ENCODE results near the gene RASL11A.
"Not testable (repeated sequence)": the region's sequence is repeated elsewhere in the genome, so short reads cannot be mapped to it uniquely, and the experiment has no call there.

The RASL11A gene

DNA sequence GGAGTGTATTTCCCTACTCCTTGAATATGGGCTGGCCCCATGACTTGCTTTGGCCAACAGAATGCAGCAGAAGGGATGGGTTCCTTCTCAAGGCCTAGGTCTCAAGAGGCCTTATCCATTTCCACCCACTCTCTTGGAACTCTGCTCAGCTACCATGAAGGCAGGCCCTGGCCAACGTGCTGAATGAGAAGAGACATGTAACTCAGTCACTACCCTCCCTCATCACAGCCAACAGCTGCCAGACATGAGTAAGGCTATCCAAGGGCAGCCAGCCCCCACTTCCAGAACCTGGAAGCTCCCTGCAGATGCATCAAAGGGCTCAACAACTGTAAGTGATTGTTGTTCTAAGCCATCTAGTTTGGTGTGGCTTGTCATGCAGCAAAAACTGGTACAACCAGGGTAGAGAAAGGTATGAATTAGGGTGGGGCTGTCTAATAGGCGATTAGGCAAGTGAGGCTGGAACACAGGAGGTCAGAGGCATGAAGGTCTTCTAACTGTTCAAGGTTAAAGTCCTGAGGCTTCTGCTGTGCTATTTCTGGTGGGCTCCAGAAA is 1.4 kb upstream of the RASL11A start:
- DNase-seq = no peak

DNA sequence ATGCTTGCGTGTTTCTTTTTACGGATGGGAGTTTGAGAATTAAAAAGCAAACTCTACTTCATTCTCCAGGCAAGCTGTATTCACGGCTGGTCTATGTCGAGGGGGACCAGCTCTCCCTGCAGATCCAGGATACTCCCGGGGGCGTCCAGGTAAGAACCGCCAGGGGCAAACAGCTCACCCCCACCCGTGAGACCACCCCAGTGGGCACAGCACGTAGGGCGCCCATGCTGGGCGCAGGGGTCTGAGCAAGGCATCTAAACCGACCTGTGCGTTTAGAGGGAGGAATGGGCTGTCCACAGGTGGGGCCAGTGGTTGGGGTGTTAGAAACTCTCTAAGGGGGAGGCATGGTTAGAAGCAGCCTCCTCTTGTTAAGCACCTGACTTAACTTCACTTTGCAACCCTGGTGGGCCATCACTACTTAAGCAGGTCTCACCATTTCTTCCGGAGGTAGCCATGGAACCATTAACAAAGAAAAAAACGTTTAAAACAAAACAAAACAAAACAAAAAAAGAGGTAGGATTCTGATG is 1.0 kb downstream of the RASL11A start:
- no peak for DNase-seq

DNA sequence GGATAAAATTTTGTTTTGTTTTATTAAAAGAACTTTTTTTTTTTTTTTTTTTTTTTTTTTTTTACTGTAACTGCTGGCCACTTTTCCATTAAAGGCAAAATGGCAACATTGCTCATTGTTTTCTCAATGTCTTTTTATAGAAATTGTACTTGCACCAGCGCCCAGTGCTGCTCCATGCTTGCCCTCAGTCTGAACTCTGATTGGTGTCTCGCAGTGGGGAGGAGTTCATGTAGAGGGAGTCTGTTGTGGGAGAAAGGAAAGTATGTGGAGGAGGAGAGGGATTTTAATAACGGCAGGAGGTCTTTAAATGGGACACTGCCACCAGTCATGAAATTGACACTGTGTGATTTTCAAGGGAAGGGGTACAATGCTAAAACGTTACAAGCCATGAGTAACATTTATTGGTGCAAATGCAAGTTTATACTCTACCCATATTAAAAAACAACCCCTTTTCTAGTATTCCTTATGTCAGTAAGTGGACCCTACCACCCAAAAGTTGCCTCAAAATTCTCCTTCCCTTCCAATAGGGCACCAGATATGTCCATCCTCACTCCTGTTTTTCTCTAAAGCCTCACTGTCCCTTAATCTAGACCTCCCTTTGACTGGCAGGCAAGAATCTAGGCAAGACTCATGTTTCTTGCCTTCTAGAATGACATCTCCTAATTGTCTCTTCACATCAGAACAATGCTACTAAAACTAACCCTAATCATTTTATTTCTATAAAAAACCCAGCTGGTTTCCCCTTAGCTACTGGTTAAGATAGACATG is 3.2 kb downstream of the RASL11A start:
- no peak for DNase-seq

DNA sequence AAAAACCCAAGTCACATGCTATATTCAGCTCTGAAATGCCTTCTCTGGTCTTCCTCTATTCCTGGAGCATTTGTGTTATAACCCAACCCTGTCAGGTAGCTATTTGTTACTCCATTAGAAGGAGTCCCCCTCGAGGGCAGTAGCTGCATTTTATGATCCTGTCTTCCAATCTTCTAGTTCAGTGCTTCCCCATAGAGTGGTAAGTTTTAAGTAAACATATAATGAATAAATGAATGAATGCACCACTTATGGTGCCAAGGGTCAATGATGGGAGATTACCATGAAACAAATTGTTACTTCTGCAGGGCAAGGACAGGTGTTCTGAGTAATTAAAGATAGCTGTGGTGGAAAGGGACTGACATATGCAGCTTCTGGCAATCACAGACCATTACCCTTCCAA is 4.0 kb downstream of the RASL11A start:
- DNase-seq = no peak

DNA sequence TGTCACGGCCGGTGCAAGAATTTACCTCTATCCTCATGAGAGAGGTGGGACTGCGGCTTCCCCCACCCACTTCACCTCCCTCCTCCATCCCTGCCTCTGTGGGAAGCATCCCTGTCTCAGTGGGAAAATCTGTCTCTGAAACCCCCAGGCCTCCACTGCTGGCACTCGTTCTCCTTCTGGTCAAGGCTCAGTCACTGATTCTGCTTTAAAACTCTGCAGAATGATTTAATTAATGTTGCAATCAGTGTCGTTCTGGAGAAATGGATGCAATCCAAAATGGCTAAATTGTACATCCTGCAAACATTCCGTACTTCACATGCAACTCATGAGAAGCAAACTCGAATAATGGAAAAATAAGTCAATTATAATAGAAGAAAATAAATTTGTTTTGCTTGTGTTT is 5.6 kb downstream of the RASL11A start:
- DNase-seq = no peak

DNA sequence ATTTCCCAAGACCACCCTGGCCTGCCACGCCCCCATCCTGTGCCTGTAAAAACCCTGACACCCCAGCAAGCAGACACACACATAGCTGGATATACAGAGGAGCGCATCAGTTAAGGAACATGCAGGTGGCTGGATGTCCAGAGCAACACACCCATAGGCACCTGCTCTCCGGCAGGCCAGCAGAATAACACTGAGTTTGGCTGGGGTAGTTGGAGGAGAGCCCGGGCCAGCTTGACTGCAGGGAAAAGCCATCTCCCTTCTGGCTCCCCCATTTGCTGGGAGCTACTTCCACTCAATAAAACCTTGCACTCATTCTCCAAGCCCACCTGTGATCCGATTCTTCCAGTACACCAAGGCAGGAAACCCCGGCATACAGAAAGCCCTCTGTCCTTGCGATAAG is 8.9 kb downstream of the RASL11A start:
- DNase-seq = no peak

DNA sequence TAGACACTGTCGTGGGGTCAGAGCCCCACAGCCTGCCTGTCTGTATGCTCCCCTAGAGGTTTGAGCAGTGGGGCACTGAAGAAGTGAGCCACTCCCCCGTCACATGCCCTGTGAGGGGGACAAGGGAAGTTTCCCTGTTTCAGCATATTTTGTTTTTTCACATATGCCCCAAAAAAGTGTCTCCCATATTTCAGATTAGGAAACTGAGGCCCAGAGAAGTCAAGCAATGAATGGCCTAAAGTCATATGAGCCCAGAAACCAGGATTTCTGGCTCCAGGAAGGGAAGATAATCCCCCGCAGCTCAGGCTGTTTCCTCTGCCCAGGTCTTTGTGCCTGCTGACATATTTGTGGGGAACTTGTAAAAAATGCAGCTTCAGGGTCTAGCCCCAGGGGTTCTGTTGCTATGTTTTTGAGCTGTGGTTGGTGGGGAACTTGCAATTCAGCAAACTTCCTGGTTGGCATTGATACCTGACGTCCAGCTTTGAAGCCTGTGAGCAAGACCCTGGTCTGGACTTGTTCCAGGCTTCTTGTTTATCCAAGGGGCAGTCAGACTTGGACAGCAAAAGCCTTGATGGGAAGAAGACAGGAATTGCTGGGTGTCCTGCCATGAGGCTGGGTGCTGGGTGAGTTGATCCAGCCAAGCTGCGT is 9.5 kb downstream of the RASL11A start:
- no peak for DNase-seq

DNA sequence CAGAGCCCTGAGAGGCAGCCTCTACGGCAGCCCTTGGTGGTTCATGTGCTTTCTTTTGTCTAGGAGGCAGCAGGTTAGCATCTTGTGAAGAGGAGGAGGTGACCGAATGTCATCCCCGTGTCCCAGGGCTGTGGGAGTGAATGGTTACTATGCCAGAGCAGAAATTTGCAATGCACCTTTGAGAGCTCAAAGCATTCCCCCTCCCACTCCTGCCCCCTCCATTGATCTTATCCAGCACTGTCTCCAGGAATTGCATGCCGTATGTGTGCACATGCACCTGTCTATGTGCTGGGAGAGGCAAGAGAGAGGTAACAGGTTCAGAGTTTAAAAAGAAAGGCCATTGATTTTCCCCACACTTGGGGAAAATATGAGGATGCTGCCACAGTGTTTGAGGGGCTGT is 10.2 kb downstream of the RASL11A start:
- DNase-seq = no peak

DNA sequence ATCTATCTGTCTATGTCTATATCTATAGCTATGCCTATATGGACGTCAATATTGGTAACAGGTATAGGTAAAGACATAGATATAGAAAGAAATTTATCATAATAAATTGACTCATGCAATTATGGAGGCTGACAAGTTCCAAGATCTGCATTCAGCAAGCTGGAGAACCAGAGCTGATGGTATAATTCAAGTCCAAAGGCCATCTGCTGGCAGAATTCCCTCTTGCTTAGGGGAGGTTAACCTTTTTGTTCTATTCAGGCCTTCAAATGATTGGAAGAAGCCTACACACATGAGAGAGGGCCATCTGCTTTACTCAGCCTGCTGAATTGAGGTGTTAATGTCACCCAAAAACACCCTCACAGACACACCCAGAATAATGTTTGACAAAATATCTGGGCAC is 10.8 kb downstream of the RASL11A start:
- no peak for DNase-seq

DNA sequence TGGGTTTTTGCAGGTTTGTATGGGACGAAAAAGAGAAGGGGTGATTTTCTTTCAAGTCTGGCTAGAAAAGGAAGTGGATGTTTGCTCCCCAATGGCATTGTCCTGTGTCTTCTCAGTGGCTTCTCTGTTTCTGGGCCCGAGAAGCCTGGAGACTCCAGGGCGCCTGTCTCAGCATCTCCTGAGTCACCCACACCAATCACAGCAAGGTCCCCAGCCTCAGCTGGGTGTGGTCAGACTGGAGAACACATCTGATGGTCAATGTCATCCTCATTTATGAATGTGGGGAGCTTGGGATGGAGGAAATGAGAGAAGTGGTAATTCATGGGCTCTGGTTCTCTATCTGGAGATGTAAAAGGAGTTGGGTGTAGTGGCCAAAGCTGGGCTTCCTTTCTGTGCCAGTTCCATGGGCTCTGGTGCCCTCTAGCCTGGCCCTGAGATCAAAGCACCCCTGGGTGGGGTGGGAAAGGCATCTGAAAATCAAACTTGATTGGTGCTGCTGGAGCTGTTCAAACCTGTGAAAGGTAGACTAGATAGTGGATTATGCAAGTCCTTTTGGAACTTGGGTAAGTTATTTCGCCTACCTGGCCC is 13.4 kb downstream of the RASL11A start:
- no peak for DNase-seq

DNA sequence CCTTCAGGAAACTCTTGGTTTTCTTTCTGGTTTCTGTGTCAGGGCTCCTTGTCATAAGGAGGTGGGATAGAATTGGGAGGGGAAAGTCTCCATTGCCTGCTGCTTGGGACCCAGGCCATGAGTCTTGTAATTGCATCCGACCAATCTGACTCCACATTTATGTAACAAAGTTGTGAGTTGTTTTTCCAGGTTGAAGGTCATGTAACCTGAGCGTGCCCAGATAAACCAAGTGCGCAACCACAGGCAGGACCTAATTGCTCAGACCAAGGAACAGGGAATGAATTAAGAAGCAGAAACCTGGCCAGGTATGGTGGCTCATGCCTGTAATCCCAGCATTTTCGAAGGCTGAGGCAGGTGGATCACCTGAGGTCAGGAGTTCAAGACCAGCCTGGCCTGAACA is 17.8 kb downstream of the RASL11A start:
- no peak for DNase-seq

DNA sequence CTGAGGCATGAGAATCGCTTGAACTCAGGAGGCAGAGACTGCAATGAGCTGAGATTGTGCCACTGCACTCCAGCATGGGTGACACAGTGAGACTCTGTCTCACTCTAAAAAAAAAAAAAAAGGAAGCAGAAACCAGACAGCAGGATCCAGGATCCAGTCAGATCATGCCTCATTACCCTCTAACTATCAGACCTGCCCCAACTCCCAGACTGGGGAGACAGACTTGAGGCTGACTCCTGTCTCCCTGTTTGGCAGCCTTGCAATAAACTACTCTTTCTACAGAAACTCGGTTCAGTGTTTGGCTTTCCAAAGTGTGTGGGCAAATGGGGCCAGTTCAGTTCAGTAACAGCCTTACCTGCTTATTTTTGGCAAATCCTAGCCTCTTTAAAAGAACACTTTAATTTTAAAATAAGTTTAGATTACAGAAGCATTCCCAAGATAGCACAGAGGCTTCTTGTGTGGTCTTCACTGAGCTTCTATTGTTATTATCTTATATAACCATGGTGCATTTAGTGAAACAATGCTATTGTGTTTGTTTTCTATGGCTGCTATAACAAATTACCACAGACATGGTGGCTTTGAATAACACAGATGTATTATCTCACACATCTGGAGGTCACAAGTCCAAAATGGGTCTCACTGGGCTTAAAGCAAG is 18.5 kb downstream of the RASL11A start:
- DNase-seq = no peak

DNA sequence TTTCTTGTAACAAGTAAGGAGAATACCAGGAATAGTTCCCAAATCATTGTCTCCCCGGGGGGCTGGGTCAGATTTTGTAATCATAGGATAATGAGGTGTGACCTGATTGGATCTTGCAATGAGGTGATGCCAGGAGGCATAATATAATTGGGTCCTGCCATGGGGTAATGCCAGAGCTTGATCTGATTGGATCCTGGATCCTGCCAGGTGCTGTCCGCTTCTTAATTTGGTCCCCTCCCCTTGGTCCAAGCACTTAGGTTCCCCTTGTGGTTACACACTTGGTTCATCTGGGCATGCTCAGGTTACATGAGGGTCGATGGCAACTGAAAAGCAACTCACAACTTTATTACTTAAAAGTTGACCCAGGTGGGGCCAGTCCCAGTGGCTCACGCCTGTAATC is 20.1 kb downstream of the RASL11A start:
- no peak for DNase-seq

DNA sequence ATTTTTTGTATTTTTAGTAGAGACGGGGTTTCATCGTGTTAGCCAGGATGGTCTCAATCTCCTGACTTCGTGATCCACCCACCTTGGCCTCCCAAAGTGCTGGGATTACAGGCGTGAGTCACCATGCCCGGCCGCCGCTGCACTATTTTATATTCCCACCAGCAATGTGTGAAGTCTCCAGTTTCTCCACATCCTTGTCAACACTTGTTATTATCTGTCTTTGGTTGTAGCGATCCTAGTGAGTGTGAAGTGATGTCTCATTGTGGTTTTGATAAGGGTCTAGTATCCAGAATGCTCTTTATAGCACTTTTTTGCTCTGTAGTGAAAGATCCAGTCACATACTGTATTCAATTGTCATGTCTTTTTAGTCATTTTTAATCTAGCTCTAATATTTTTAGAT is 21.3 kb downstream of the RASL11A start:
- DNase-seq = not testable (repeated sequence)

DNA sequence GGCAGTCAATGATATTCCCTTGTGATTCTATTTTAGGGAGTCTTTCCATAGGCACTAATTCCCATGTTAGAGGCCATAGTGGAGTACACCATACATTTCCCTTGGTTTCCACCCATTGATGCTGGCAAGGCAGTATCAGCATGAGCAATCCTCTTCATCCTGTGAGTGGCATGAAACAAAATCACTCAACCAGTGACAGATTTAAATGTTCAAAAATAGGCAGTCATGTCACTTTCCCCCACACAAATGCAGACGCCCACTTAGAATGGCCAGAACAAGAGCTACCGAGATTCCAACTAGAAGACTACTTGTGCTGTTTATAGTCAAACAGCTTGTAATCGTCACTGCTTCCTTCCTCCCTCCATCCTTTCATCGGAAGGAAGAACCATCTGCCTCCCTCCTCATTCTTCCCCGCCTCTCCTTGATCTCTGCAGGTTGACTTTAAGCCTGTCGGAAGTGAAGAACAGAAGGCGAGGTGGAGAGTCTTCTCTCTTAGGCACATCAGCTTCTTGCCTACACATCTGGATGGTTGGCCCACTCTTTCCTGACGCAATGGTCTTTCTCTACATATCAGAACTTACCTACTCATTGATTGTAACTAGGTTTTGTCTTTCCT is 22.6 kb downstream of the RASL11A start:
- no peak for DNase-seq

DNA sequence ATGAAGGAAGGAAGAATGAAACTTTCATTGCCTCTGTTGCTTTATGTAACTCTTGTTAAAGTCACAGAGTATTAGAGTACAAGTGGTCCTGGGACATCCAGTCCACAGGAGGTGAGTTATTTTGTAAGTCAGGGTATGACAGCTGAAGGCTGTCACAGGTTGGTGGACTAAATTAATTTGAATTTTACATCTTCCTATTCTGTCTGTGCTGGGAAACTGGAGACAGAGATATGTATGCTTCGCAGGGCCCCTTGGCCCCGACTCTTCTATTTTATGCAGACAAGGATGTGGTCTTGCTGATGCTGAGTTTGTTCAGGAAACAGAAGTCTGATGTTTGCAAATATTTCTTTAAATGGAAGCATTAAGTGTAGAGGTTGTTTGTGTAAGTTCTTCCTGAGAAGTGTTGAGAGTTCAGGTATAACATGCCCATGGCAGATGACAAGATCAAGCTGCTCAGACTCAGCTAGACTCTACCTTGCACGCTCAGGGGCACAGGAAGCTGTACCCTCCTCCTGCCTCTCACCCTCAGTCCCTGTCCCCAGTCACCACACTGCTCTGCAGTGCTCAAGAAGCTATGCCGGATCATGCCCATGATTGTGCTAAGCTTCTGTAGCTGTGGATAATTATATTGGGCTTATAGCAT is 23.4 kb downstream of the RASL11A start:
- DNase-seq = no peak

DNA sequence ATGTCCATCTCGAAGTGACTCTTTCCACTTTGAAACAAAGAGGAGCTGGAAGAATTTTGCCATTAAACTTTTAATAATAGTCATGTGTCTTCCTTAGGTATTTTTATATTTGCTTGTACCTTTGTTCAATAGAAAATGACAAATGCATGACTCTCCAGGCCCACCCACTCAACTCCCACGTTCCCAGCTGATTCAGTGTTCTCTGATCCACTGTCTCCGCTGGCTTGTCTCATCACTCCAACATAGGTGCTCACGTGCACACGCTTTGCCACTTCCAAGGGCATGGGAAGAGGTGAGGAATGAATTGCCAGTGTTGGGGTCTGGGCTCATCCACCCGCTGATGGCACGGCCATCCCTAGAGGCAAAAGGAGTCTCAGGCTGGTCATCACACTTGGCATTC is 24.5 kb downstream of the RASL11A start:
- DNase-seq = no peak

DNA sequence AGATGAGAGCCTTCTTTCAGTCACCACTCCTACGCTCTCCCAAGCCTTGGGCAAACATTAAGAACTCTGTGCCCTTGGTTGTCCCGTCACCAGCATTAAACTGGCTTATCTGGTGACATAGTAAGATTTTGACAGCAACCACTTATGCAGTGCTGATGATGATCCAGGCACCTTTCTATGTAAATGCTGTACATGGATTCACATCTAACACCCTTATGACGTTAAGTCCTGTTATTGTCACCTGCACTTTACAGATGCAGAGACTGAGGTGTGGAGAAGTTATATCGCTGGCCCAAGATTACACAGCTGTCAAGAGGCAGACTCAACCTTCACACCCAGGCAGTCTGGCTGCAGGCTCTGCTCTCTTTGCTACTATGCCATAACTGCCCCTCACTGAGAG is 25.0 kb downstream of the RASL11A start:
- DNase-seq = no peak

DNA sequence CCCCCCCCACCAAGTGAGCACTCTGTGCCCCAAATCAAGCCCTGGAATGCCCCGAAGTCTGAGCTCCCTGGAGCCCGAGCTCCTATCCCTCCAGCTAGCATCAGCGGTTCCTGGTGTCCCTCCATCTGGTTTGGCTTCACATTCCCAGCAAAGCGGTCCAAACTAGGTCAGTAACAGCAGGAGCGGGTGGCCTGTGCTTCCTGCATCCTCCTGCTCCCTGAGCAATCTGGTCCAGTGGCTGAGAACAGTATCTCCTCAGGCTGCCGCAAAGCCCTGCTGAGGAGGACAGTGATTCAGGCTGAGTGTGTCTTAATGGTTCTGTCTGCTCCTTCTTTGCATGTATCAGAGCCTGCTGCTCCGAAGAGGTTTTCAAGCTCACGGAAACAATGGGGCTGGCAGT is 25.9 kb downstream of the RASL11A start:
- DNase-seq = no peak

DNA sequence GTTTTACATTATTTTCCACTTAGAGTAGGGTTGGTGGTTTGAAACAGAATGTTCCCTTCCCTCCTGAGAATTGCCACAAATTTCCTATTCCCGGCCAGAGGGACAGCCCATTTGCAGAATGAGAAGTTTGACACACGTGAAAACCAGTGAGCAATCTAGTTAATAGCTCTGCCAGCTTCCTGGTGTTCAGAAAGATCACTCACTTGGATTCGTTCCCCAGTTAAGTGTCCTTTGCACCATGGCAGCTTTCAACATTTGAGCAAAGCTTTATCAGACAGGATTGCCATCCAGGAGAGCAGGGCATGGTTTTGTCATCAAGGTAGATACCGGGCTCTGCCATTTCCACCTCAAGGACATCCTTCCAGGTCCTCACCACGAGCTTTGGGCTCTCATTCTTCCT is 28.2 kb downstream of the RASL11A start:
- DNase-seq = no peak

DNA sequence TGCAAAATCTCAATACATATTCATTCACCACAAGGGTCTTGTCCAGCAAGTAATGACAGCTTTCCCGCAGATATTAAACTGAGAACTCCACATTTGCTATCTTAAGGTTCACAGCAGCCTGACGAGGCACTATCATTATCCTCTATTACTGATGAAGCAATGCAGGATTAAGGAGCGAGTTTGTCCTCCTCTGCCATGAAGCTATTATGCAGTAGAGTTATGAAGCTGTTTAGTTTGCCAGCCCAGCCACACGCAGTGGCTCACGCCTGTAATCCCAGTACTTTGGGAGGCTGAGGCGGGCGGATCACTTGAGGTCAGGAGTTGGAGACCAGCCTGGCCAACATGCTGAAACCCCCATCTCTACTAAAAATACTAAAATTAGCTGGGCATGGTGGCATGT is 29.8 kb downstream of the RASL11A start:
- DNase-seq = not testable (repeated sequence)

DNA sequence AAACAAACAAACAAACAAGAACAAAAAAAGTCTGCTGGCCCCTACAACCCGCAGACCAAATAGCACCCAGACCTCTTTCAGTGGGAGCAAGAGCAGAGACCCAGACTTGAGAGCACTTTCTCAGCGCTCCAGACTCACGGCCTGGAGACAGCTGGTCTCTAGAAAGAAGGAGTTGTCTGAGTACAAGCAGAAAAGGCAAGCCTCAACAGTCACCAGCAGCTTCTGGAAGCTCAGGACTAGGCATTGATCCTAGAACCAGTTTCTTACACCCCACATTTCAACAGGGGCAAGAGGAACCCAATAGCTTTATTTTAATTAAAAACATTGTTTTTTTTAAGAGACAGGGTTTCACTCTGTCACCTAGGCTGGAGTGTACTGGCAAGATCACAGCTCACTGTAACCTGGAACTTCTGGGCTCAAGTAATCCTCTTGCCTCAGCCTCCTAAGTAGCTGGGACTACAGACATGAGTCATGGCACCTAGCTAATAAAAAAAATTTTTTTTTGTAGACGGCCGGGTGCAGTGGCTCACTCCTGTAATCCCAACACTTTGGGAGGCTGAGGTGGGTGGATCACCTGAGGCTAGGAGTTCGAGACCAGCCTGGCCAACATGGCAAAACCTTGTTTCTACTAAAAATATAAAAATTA is 30.4 kb downstream of the RASL11A start:
- DNase-seq = no peak
